GM21447 (cell line): ENCODE results near the gene MAPK12.
"Not testable (repeated sequence)": the region's sequence is repeated elsewhere in the genome, so short reads cannot be mapped to it uniquely, and the experiment has no call there.

Experiments
- ATAC-seq: cut with Tn5 transposase; IDR thresholded peaks from one replicate; pipeline ENCODE4 v1.9.1; 2021; ENCODE audit not compliant: unreplicated experiment

MAPK12 gene

DNA sequence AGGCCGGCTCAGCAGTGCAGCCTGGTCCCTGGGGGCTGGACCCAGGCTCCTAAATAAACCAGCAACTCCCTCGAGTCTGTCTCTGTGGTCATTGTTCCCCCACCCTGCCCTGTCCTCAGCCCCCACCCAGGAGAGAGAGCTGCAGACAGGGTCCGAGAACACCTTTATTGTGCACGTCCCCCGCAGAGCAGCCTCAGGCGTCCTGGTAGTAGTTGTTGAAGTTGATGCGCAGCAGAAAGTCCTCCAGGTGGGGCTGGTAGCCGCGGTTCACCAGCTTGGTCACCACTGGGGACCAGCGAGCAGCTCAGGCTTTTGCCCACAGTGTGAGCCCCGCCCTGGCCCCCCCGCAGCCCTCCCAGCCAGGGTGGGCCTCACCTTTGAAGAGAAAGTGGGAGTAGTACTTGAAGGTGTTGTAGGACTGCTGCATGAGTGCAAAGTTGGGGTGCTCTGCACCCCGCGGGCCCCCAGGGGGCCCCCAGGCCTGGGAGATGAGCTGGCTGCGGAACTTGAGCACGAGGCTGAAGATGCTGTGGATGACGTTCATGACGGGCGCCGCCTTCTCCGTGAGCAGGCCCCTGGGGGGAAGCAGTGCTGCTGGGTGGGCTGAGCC lies 43.8 kb downstream of the MAPK12 start:
- ATAC-seq = no peak

DNA sequence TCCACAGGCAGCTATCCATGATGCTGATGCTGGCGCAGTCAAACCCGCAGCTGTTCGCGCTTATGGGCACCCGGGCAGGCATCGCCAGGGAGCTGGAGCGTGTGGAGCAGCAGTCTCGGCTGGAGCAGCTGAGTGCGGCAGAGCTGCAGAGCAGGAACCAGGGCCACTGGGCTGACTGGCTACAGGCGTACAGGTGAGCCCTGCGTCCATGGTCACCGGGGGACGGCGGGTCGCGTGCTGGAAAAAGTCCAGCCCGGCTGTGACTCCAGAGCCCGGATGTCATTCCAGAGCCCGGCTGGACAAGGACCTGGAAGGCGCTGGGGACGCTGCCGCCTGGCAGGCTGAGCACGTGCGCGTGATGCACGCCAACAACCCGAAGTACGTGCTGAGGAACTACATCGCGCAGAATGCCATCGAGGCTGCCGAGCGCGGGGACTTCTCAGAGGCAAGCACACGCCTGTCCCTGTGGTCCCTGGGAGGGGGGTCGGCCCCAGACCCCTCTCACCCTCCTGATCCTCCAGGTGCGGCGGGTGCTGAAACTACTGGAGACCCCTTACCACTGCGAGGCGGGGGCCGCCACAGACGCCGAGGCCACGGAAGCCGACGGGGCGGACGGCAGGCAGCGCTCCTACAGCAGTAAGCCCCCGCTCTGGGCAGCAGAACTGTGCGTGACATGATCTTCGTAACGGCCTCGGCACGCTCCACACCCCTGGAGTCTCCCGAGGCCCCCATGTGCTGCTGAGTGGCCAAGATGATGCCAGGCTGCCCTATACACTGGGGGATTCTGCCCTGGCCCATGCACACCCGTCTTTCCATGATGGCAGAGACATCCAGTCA lies 44.6 kb downstream of the MAPK12 start:
- ATAC-seq = no peak

DNA sequence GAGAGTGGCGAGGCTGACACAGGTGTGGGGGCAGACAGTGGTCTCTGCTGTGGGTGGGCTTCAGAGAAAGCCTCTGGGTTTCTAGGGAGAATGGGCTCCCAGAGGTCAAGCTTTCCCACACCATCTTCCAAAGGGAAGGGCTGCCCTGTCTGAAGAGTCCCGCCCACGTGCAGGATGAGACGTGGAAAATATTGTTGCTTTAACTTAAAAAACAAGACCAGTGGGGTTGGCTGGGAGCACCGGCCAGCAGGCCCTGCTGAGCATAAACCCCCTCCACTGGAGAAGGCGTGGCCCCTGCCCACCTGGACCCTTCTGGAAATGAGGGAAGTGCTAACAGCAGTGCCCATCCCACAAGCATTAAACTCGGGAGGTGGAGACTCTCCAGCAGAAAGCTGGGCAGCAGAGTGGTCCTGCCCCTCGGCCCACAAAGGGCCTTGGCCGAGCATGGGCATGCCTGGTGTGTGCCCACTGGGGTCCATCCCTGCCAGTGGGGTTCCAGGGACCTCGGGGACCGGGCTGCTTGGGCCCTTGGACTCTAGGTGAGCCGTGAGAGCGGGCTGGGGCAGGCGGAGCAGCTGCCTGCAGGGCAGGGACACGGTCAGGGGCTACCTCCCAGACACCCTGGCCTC lies 45.3 kb downstream of the MAPK12 start:
- no peak for ATAC-seq

DNA sequence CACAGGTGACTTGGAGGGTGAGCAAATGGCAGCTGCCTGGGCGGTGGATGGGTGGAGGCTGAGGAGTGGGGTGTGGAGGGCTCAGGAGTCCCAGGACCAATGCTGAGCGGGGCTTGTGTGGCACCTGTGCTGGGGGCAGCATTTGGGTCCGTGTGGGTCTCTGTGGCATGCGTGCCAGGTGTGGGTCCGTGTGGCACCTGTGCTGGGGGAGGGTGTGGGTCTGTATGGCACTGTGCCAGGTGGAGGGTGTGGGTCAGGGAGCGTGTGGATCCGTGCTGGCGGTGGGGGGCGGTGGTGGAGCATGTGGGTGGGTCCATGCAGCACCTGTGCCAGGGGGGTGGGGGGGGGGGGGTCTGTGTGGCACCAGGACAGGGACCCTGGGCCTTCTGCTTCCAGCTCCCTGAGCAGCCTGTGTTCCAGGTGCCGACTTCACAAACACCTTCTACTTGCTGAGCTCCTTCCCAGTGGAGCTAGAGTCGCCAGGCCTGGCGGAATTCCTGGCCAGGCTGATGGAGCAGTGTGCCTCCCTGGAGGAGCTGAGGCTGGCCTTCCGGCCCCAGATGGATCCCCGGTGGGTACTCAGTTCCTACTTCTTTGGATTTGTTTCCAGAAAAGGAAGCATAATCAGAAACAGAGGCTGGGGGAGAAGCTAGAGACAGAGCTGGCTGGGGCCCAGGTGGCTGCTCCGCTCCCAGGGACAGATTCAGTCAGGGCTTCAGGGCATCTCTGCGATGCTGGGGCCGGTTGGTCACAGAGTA lies 46.0 kb downstream of the MAPK12 start:
- ATAC-seq = no peak

DNA sequence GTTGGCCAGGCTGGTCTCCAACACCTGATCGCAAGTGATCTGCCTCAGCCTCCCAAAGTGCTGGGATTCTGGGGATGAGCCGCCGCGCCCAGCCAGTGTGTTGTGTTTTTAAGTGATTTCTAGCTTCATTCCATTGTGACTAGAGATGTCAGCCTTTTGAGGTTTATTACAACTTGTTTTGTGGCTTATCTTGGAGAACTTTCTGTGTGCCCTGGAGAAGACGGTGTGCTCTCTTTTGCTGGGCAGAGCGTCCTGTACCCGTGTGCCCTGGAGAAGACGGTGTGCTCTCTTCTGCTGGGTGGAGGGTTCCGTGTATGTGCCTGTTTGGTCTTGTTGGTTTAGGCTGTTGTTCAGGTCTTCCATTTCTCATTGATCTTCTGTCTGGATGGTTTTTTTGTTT lies 48.2 kb downstream of the MAPK12 start:
- ATAC-seq = no peak

DNA sequence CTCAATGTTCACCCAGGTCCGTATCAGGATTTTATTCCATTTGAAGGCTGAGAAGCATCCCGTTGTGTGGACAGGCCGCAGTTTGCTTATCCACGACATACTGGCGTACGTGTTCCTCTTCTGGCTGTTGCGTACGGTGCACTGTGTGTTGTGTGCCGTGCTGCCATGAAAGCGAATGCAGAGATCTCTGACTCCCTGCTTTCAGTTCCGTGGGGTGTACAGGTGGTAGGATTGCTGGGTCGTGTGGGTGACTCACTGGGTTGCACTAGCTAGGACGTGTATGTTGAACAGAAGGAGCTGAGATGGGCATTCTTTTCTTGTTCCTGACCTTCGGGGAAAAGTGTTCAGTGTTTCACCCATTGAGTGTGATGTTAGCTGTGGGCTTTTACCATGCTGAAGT lies 50.3 kb downstream of the MAPK12 start:
- ATAC-seq = no peak

DNA sequence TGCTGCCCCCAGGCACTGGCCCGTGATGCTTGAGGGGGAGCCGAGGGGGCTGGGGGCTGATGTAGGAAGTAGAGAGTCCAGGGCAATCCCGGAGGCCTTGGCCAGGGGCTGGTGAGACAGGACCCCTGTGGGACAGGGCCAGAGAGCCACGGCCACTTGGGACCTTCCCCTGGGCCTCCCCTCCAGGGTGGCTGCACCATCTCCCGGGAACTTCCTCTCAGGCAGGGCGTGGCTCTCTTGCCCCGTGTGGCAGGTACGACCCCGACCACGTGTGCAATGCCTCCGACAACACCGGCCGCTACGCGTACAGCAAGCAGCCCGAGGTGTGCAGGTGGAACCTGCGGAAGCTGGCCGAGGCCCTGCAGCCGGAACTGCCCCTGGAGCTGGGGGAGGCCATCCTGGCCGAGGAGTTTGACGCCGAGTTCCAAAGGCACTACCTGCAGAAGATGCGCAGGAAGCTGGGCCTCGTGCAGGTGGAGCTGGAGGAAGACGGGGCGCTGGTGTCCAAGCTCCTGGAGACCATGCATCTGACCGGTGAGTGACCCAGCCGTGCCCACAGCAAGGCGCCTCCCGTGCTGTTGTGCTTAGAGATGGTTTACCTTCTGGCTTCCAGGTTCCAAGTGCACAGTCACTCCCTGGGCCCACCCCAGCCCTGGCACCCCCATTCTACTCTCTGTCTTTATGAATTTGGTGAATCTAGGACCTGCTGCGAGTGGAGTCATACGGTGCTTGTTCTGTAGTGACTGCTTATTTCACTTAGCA lies 50.9 kb downstream of the MAPK12 start:
- no peak for ATAC-seq

DNA sequence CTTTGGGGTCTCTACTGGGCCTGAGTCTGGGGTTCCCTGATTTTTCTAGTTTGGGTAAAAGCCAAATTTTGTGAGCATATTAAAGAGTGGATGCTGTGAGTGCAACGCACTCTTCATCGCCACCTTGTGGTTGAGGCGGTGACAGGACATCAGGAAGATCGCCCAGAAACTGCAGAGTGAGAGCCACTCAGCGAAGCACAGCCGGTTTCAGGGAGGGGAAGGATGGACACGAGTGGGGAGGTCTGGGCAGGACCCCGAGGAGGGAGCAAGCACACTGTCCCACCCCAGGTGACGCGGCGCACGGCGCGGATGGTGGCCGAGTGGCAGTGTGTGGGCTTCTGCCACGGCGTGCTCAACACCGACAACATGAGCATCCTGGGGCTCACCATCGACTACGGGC lies 51.6 kb downstream of the MAPK12 start:
- ATAC-seq = no peak

DNA sequence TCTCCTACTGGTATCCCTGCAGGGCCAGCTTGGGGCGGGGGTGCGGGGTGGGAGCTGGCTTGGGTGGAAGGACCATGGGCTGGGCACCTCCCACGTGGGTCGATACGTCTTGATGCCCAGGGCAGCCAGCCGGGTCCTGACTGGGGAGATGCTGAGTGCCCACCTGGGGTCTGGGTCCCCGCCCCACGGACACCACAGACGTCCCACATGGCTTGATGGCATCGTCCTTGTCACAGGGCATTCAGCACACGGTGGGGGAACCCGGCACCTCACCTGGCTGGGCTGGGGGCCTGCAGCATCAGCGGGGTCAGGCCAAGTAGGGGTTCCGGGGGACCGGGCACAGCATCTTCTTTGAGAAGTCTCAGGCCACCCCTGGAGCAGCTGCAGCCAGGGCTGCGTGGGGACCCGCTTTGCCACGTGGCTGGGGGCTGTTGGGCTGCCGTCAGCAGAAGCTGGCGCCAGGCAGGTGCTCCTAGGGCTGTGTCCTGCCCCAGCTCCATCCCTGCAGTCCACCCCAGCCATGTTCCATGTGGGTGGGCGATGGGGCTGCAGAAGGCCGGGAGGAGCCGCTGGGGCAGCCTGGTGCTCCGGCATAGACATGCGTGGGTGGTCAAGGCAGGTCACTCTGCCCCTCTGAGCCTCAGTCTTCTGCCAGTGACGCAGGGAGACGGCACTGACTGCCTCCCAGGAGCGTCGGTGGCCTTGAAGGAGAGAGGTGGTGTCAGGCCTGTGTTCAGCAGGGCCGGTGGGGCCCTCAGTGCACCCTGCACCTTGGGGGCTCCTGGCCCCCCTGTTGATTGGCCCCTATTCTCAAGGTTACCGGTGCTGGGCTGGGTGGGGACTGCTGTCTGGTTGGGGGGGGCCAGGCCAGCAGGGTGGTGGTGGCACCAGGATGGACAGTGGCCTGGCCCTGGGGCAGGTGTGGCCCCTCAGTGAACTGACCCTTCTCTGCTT lies 52.3 kb downstream of the MAPK12 start:
- no peak for ATAC-seq

DNA sequence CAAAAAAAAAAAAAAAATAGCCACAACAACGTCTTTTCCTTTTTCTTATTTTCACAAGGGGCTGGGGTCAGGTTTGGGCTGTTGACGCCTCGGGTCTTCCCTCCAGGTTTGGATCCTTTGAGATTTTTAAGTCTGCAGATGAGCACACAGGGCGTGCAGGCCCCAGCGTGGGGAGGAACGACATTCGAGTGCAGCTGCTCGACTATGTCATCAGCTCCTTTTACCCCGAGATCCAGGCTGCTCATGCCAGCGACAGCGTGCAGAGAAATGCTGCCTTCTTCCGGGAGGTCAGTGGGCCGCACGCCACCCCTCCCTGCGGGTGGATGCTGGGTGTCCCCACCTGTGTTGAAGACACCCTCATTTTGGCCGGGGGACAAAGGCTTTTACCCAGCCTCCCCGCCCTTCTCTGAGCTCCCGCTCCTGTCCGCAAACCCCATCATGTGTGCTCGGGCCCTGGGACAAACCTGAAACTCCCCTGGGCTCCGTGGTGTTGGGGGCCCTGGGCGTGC lies 53.0 kb downstream of the MAPK12 start:
- no peak for ATAC-seq

DNA sequence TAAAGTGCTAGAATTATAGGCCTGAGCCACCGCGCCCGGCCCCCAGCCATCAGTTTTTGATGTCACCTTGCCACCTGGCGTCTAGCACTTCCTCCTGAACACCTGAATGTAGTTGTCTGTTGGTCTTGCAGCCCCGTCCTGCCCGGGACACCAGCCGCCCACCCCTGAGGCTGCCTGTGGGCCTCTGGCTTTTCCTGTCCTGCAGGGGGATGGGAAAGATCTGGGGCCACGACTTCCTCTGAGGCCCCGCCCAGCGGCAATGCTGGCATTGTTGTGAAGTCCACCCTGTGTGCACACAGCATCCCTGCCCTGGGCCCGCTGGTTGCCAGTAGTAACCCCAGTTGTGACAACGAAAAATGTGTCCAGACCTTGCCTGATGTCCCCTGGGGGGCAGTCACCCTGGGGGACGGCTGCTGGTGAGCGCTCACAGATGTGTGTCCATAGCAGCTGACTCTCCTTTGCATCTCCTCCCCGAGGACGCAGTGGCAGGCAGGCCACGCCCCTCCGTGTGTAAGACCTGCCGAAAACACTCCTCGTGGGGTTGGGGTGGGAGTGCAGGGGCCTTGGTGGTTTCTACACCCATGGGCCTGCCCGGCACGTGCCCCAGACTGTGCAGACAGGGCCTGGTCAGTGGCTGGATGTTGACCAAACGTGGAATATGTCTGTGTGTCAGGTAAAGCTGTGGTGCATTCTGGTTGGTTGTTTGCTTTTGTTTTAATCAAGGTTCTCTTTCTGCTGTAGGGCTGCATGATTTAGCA lies 53.9 kb downstream of the MAPK12 start:
- ATAC-seq = no peak

DNA sequence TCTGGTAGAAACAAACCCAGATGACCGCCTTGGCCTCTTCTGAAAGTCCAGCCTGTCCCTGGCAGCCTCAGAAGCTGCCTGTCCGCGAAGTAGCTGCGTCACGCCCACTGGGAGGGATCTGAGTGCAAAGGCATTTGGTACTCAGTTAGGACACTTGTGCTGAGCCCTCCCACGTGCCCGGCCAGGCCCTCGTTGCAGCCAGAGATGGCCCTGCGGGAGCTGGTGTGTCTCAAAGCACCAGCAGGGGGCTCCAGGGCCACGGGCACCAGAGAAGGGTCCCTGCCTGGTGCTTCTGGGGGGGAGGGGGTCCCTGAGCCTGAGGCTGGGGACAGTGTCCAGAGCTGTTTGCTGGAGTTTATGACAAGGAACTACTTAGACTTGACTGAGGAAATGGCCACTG lies 54.9 kb downstream of the MAPK12 start:
- no peak for ATAC-seq

DNA sequence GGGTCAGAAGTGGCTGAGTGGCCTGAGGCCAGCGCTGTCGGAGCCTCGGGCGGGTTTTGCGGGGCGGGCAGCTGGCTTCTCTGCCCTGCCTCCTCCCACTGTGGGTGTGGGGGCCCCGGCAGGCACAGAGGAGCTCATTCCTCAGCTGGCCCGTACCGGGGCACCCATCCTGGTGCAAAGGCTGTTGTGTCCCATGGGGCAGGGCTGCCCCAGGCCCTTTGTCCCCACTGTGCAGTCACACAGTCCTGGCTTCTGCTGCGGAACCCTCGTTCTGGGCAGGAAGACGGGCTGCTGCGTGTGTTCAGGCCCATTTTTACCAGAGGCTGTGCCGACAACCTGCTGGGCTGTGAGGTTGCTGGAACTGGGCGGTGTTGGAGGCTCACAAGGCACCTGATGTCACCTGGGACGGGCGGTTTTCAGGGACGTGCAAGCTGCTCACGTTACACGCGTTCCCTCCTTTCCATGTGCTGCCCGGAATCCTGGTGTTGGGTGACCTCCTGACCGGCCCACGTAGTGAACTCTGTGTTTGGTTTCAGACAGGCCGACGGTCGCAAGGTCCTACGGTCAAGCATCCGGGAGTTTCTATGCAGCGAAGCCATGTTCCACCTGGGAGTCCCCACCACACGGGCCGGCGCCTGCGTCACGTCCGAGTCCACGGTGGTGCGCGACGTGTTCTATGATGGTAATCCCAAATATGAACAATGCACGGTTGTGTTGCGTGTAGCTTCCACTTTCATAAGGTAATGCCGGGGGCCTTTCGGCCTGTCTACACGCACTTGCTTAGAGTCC lies 55.5 kb downstream of the MAPK12 start:
- ATAC-seq = no peak

DNA sequence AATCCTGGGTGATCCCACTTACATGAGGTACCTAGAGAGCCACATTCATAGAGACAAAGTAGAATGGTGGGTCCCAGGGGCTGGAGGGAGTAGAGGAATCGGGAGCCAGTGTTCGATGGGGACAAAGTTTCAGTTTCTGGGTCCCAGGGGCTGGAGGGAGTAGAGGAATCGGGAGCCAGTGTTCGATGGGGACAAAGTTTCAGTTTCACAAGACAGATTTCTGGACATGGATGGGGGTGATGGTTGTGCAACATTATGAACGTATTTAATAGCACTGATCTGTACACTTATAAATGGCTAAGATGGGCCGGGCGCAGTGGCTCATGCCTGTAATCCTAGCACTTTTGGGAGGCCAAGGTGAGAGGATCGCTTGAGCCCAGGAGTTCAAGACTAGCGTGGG lies 56.5 kb downstream of the MAPK12 start:
- ATAC-seq = not testable (repeated sequence)

DNA sequence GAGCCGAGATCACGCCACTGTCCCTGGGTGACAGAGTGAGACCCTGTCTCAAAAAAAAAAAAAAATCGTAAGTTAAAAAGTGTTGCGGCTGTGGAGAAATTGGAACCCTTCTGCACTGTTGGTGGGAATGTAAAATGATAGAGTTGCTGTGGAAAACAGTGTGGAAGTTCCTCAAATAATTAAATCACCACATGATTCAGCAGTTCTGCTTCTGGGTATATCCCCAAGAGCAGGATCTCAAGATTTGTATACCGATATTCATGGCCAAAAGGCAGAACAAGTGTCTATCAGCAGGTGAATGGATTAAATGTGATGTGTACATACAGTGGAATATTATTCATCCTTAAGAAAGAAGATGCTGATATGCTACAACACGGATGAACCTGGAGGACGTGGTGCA lies 56.9 kb downstream of the MAPK12 start:
- no peak for ATAC-seq

DNA sequence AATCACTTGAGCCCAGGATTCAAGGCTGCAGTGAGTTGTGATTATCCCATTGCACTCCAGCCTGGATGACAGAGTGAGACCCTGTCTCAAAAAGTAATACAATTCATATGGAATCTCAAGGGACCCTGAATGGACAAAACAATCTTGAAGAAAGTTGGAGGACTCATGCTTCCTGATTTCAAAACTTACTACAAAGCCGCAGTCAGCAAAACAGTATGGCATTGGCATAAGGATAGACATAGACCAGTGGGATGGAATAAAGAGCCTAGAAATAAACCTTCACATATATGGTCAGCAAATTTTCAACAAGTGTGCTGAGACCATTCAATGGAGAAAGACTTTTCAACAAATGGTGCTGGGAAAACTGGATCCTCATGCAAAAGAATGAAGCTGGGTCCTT lies 58.2 kb downstream of the MAPK12 start:
- no peak for ATAC-seq
